ENCODE data around the gene SLC51B. TPM values are rescaled to one million over a fixed set of nuclear protein-coding genes. Genes with fewer than 3 reads are reported as not detected.

Gene SLC51B
- polyA plus RNA-seq, 1 of the 3 experiments (the other 2 are of a cell fraction), result not detected

GRCh38 chr15:65083262-65083701, 38.1 kb downstream of the SLC51B start:
- Histone ChIP-seq H3K4me1 (ENCODE audit: control insufficient read depth in 1 of 2, insufficient read depth in 2 of 2, low read depth in 1 of 2, low read length in 1 of 2) (peaks cover 0 to 28% of the 10 kb centered on the region in 2 experiments; a peak in 1 of 4 replicates), H3K9ac (no peak overlapping the region), H4K20me1 (ENCODE audit: insufficient read depth) (no peaks in the 10 kb centered on the region), H3K4me3 (ENCODE audit: low read depth in 2 of 2, low read length in 1 of 2) (no peak overlapping the region), H3K4me2 (no peak overlapping the region), H3K36me3 (replicated peaks in 1 of 2; ENCODE audit: control insufficient read depth in 1 of 2, insufficient read depth in 2 of 2, low read length in 1 of 2) (no peaks in the 10 kb centered on the region), H3K27ac (ENCODE audit: low read depth in 2 of 2, low read length in 1 of 2) (no peak overlapping the region), H3K27me3 (ENCODE audit: insufficient read depth) (0 out of 2 replicates have a peak, but pooled peaks cover 6% of the 10 kb centered on the region), H3F3A (replicated peaks; ENCODE audit: insufficient read depth) (no peaks in the 10 kb centered on the region), H3K9me2 (no peaks in the 10 kb centered on the region), H3K79me2 (ENCODE audit: insufficient read depth) (no peaks in the 10 kb centered on the region), H3K9me3 (no peaks in the 10 kb centered on the region), H2AFZ (ENCODE audit: low read depth) (no peak overlapping the region)
- ChIA-PET POLR2A (no interaction called here), CTCF (interaction anchor here (0.8 to 8.3 kb wide), 6 partner anchors 13 to 31 kb away, joined by 3 to 99 read pairs (median 4); no protein-coding TSS in a partner anchor)
- WGBS (ENCODE audit: low lambda C conversion rate), result 79% methylated on average over 7 of the region's 7 CpGs
- TF ChIP-seq RCOR1 (IDR thresholded peaks at IDR 0.05; ENCODE audit: low read length) (no peak), NFIC (IDR thresholded peaks at IDR 0.05; ENCODE audit: borderline replicate concordance) (no peak), YY1 (IDR thresholded peaks at IDR 0.05; ENCODE audit: low read depth) (no peak)
- TF ChIP-seq, protein P1, sequence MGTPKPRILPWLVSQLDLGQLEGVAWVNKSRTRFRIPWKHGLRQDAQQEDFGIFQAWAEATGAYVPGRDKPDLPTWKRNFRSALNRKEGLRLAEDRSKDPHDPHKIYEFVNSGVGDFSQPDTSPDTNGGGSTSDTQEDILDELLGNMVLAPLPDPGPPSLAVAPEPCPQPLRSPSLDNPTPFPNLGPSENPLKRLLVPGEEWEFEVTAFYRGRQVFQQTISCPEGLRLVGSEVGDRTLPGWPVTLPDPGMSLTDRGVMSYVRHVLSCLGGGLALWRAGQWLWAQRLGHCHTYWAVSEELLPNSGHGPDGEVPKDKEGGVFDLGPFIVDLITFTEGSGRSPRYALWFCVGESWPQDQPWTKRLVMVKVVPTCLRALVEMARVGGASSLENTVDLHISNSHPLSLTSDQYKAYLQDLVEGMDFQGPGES (IDR thresholded peaks at IDR 0.05; ENCODE audit: low read depth, low read length), result no peak
- DNase-seq, result no peak

GRCh38 chr15:65084500-65085206, 39.5 kb downstream of the SLC51B start:
- Histone ChIP-seq H2AFZ (ENCODE audit: low read depth) (no peak overlapping the region), H3K9me2 (no peaks in the 10 kb centered on the region), H3K27ac (ENCODE audit: low read depth in 2 of 2, low read length in 1 of 2) (no peak overlapping the region), H3K4me2 (no peak overlapping the region), H3K9me3 (no peaks in the 10 kb centered on the region), H3F3A (replicated peaks; ENCODE audit: insufficient read depth) (no peaks in the 10 kb centered on the region), H3K27me3 (ENCODE audit: insufficient read depth) (no peaks in the 10 kb centered on the region), H3K4me3 (ENCODE audit: low read depth in 2 of 2, low read length in 1 of 2) (no peak overlapping the region), H3K9ac (no peak overlapping the region), H3K36me3 (replicated peaks in 1 of 2; ENCODE audit: control insufficient read depth in 1 of 2, insufficient read depth in 2 of 2, low read length in 1 of 2) (no peaks in the 10 kb centered on the region), H3K4me1 (ENCODE audit: control insufficient read depth in 1 of 2, insufficient read depth in 2 of 2, low read depth in 1 of 2, low read length in 1 of 2) (peaks cover 0 to 35% of the 10 kb centered on the region in 2 experiments; a peak in 1 of 4 replicates), H3K79me2 (ENCODE audit: insufficient read depth) (no peaks in the 10 kb centered on the region), H4K20me1 (ENCODE audit: insufficient read depth) (no peaks in the 10 kb centered on the region)
- DNase-seq, result no peak
- ChIA-PET CTCF (interaction anchor here (0.9 to 8.3 kb wide), 9 partner anchors 9 to 354 kb away, joined by 3 to 99 read pairs (median 4); no protein-coding TSS in a partner anchor), POLR2A (no interaction called here)
- WGBS (ENCODE audit: low lambda C conversion rate), result 90% methylated on average over 5 of the region's 7 CpGs
- no peak for TF ChIP-seq EZH2phosphoT487 (IDR thresholded peaks at IDR 0.05; ENCODE audit: borderline replicate concordance, low read depth)
- no peak for TF ChIP-seq GABPA (IDR thresholded peaks at IDR 0.05; ENCODE audit: low read depth)
- no peak for TF ChIP-seq CTCF (IDR thresholded peaks at IDR 0.05)
- TF ChIP-seq EP300 (IDR thresholded peaks at IDR 0.05; ENCODE audit: borderline replicate concordance in 1 of 2, low read depth in 1 of 2, low read length in 1 of 2), result no peak
- no peak for TF ChIP-seq RAD21 (IDR thresholded peaks at IDR 0.05; ENCODE audit: low read length)
- TF ChIP-seq TAF1 (IDR thresholded peaks at IDR 0.05; ENCODE audit: borderline replicate concordance, low read depth, low read length), result no peak
- no peak for TF ChIP-seq GATA2 (CRISPR knock-in tag; IDR thresholded peaks at IDR 0.05)
- TF ChIP-seq SIN3A (IDR thresholded peaks at IDR 0.05; ENCODE audit: borderline replicate concordance, low read depth, low read length), result no peak
- TF ChIP-seq FOXJ3 (CRISPR knock-in tag; IDR thresholded peaks at IDR 0.05), result no peak
- TF ChIP-seq ZBTB33 (IDR thresholded peaks at IDR 0.05; ENCODE audit: borderline replicate concordance, low read depth), result no peak
- no peak for TF ChIP-seq RXRA (IDR thresholded peaks at IDR 0.05; ENCODE audit: borderline replicate concordance, low read depth)
- TF ChIP-seq USF1 (IDR thresholded peaks at IDR 0.05; ENCODE audit: borderline replicate concordance, low read depth), result no peak
- TF ChIP-seq MXI1 (IDR thresholded peaks at IDR 0.05; ENCODE audit: low read depth, low read length), result no peak
- TF ChIP-seq CHD2 (IDR thresholded peaks at IDR 0.05; ENCODE audit: low read length, partially characterized antibody), result no peak
- TF ChIP-seq, protein P1 (IDR thresholded peaks at IDR 0.05; ENCODE audit: low read depth, low read length), result no peak
- no peak for TF ChIP-seq FOSL2 (IDR thresholded peaks at IDR 0.05; ENCODE audit: borderline replicate concordance, low read depth)

Data from SK-N-SH (cell line).